Transverse colon (tissue), 4 donors: ENCODE results near the gene PRR19.

ENCODE experiments used
- CTCF ChIP-seq, 5 experiments: fragments of 200-600 bp in 3 of 5; fragments of 450-650 bp in 2 of 5; sonication (generic) in 3 of 5; IDR thresholded peaks; 1 replicate in 2 of 5; 2 replicates in 3 of 5; pipeline ENCODE4 v1.5.1; 2016 to 2017; ENCODE audit warnings: antibody characterized with exemption in 5 of 5, inconsistent platforms in 3 of 5, mild to moderate bottlenecking in 2 of 5, moderate library complexity in 1 of 5
- EP300 ChIP-seq: sonication (generic); formaldehyde crosslinking; IDR thresholded peaks from one replicate; pipeline ENCODE4 v1.6.1; 2017; ENCODE audit warnings: antibody characterized with exemption, low read depth
- POLR2AphosphoS5 ChIP-seq, 3 donors: sonication (generic); formaldehyde crosslinking; IDR thresholded peaks; one replicate each; pipeline ENCODE4 v1.6.1; 2016; ENCODE audit warnings: antibody characterized with exemption in 3 of 3

DNA sequence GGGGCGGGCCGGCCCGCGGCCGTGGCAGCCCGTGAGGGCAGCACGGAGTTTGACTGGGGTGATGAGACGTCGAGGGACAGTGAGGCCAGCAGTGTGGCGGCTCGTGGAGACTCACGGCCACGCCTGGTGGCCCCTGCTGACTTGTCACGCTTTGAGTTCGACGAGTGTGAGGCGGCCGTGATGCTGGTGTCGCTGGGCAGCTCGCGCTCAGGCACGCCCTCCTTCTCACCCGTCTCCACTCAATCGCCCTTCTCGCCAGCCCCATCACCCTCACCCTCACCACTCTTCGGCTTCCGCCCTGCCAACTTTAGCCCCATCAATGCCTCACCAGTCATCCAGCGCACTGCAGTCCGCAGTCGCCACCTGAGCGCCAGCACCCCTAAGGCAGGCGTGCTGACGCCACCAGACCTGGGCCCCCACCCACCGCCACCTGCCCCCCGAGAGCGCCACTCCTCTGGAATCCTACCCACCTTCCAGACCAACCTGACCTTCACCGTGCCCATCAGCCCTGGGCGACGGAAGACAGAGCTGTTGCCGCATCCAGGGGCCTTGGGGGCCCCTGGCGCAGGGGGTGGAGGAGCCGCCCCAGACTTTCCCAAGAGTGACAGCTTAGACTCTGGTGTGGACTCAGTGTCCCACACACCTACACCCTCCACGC, 28.4 kb upstream of the PRR19 start:
- TF ChIP-seq CTCF (IDR thresholded peaks at IDR 0.05): no peak
- TF ChIP-seq EP300: no peak
- no peak for TF ChIP-seq POLR2AphosphoS5 (IDR thresholded peaks at IDR 0.05)
